ENCODE data around the gene ZFYVE1.

DNA sequence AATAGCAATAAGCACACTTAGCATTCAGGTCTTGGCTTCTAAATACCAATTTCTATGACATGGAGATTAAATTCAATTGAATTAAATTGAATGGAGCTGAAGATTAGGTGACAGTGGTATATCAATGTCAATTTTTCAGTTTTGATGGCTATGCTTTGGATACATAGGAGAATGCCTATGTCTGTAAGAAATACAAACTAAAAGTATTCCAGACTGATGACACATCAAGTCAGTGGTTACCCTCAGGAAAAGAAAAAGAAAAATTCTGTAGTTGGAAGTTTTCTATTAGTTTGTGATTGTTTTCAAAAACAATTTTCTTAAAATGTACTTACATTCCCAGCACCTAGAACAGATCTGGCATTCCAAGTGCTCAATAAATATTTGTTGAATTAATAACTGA lies 105.5 kb downstream of the ZFYVE1 start:
- no peak for TF ChIP-seq CTCF (IDR thresholded peaks at IDR 0.05)
- no peak for TF ChIP-seq POLR2AphosphoS5 (IDR thresholded peaks at IDR 0.05)

All from breast epithelium (tissue), 3 donors.